ENCODE results near the gene C12orf76.
"Not testable (repeated sequence)": the region's sequence is repeated elsewhere in the genome, so short reads cannot be mapped to it uniquely, and the experiment has no call there.

Gene C12orf76, protein sequence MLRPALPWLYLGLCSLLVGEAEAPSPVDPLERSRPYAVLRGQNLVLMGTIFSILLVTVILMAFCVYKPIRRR

DNA sequence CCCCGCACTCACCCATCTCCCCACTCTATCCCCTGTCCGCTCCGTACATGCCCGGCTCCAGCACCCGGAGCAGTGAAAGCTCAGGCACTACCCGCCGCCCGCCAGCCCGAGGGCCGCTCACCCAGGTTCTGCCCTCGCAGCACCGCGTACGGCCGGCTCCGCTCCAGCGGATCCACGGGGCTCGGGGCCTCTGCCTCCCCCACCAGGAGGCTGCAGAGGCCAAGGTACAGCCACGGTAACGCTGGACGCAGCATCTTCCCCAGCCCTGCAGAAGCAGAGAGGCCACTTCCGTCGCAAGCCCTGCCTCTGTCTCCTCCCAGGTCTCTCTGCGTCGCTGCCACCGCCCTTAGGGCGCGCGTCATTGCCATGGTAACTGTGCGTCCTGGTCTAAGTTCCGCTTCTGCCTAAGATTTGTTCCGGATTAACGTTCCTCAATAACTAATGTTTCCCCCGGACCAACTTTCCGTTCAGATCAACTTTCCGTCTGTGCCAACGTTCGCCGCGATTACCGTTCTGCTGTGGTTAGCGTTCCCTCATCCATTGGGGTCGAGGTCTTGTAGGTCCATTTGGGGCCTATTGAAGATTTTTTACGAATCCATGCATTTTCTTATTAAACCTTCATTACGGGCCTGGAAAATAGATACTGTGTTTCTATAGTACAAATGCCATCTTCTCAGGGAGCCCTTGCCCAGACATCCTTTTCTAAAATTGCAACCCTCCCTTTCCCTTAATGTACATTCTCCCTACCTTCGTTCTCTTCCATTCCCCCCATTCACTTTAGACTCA, at the start of gene C12orf76:
C12orf76 (minus strand) TSS at position 281 of the 786 bp plus-strand sequence; CDS start at position 254, 27 bp downstream.
- peak; percentile 100 for ATAC-seq

DNA sequence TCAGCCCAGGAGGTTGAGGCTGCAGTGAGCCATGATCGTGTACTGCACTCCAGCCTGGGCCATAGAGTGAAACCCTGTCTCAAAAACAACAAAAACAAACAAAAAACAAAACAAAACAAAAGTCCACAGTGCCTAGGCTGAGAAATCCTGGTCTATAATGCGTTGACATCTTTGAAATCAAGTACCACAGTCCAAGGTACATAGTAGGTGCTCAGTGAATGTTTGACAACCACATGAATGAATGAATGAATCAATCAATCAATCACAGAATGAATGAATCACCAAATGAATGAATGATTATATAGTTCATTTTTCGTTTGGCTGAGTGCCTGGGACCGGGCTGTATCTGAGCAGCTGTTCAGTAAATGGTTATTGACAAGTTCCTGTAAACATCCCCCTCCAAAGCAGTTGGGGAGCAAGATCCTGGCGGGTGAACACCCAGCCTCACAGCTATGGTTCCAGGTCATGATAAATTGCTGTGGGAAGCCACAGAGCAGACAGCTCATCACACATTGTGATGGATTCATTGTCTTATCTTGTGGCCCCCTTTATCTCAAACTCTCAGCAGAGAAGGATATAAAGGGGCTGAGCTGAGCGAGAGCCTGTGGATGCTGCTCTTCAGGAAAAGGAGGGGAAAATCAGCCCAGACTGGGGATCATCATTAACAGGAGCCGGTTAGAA, 45.4 kb upstream of the C12orf76 start:
- no peak for ATAC-seq

DNA sequence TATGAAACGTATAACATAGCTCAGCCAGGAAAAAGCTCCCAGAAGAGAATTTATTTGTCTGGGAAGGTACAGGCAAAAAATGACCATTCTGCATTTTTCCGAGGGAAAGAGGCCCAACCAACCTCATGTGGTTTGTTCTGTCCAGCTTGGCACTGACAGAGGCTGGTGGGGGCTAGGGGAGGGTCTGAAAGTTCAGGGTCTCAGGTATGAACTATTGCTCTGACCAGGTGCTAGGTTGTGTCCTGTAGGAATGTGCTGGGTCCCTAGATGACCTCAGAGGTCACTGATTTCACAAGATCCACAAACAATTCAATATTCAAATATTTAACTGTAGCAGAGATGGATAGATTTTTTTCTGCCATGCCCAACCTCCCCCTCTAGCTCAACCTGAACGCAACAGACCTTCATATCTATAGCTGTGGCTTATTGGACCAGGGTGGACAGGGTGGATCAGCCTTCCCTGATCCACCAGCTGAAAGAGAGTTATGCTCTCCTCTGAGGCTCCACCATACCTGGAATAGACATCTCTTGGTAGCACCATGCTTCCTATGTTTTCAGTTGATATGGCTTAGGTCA, 42.9 kb upstream of the C12orf76 start:
- no peak for ATAC-seq

DNA sequence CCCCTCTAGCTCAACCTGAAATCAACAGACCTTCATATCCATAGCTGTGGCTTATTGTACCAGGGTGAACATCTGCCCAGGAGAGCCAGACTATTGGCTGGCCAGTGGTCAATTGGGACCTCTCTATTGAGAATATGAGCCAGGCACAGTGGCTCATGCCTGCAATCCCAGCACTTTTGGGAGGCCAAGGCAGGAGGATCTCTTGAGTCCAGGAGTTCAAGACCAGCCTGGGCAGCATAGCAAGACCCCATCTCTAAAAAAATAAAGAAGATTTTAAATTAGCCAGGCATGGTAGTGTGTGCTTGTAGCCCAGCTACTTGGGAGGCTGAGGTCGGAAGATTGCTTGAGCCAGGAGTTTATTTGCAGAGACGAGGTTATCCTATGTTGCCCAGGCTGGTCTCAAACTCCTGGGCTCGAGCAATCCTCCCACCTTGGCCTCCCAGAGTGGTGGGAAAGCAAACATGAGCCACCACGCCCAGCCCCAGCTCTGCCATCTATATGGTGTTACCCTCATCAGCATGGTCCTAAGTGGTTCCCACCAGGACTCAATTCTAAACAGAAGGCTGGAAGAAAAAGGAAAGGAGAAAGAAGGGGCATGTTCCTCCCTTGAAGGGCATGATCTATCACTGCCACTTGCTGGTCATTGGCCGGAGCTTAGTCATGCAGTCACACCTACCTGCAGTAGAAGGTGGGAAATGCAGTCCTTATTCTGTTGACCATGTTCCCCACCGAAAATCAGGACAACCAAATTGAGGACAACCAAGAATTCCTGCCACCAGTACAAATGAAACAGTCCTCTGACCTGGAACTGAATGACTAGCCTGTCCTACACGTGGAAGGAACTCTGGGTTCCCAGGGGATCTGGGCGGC, 42.2 kb upstream of the C12orf76 start:
- no peak for ATAC-seq

DNA sequence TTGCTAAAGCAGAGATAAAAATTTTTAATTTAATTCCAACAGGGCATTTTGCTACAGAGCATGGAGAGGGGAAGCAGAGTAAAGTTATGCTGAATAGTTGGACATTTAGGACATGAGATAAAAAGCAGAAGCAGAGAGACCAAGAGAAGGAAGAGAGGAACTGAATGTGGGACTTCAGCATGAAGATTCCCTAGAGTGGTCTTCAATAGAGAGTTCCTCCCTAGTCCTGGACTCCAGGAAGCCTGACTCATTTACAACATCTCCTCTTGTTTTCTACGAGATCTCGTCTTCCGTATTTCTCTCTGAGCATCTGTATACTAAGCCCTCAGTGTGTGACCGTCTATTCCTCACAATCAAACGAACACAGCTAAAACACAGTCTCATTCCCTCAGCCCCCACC, 40.6 kb upstream of the C12orf76 start:
- ATAC-seq = no peak

DNA sequence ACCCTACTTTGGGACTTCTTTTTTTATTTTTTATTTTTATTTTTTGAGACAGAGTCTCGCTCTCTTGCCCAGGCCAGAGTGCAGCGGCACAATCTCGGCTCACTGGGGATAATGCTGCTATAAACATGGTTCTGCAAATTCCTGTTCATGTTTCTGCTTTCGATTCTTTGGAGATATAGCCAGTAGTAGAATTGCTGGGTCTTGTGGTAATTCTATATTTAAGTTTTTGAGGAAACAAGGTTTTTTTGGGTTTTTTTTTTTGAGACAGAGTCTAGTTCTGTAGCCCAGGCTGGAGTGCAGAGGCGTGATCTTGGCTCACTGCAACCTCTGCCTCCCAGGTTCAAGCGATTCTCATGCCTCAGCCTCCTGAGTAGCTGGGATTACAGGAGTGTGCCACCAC, 39.9 kb upstream of the C12orf76 start:
- not testable (repeated sequence) for ATAC-seq

DNA sequence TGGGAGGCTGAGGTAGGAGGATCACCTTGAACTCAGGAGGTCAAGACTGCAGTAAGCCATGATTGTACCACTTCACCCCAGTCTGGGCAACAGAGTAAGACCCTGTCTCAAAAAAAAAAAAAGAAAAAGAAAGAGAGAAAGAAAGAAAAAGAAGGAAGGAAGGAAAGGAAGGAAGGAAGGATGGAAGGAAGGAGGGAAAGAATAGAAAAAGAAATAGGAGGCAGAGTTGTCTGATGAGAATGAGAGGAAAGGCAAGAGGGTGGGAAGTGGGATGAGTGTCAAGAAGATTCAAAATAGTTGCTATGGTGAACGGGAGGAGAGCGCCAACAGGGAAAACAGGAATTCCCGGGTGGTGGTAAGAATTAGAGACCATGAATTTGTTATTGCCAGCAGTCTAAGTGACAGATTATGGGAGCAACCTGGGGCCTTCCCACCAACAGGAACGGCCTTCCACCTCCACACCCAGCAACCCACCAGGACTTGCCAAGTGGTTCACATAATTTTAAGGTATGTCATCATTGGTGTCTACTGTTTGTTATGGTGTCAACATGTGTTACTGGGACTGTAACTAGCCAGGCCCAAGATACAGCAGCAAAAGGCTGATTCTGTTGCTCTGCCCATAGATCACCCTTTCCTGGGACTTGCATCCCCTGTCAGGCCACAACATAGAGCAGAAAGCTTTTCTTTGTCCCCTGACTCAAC, 36.1 kb upstream of the C12orf76 start:
- ATAC-seq = no peak

DNA sequence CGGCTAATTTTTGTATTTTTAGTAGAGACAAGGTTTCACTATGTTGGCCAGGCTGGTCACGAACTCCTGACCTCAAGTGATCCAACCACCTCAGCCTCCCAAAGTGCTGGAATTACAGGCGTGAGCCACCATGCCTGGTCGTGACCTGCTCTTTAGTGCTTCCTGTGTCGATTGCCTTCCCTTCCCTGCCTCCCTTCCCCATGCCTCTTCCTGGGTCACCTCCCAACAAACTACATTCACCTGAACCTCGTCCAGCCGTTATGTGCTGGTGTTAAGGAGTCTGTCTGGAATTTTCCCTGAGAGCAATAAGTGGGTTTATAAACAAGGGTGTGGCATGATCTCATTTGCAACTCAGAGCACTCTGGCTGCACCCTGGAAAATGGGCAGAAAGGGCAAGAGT, 32.1 kb upstream of the C12orf76 start:
- no peak for ATAC-seq

DNA sequence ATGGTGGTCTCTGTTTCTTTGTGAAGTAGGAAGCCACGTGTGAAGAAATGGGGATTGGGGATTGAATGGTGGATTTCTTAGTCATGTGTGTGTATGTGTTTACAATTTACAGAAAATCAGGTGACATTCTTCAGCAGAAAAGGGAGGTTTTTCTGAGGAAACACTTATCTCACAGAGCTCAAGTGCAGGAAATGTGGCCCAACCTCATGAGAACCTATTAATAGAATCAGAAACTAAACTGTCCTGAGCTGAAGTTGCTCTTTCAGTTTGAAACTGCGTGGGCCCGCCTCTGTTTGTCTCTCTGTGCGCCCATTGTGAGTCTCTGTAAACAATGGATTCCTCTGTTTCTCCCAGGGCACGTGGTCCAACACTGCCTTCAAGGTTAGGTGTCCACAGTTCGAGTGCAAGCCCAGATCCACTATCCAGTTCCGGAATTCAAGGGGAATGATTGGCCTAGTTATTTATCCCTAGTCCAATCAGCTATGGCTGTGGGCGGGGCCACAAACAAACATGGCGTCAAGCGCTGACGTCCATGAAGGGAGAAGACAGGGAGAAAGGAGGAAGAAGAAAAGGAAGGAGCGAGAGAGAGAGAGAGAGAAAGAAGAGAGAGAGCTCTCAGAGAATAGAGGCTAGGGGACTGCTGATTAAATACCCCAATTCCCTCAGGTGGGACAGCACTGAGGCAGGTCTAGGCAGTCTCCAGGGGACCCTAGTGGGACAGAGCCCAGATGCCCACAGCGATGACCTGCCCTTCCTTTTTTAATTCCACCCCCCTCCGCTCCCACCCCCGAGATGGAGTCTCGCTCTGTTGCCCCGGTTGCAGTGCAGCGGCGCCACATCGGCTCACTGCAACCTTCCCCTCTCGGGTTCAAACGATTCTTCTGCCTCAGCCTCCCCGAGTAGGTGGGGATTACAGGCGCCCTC, 31.4 kb upstream of the C12orf76 start:
- ATAC-seq = peak; percentile 93 to 95

DNA sequence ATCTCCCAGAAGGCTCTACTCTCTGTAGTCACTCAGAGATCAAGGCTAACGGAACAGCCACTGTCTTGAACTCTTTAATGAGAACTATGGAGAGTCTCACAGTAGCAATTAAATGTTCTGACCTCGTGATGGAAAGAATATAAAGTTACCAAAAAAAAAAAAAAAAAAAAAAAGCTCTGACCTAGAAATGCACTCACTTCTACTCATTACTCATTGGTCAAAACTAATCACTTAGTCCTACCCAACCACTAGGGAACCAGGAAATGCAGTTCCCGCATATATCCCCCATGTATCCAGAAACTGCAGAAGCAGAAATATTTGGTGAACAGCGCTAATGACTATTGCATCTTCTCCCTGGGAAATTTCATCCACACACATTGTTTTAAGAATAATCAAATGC, 29.5 kb upstream of the C12orf76 start:
- no peak for ATAC-seq

DNA sequence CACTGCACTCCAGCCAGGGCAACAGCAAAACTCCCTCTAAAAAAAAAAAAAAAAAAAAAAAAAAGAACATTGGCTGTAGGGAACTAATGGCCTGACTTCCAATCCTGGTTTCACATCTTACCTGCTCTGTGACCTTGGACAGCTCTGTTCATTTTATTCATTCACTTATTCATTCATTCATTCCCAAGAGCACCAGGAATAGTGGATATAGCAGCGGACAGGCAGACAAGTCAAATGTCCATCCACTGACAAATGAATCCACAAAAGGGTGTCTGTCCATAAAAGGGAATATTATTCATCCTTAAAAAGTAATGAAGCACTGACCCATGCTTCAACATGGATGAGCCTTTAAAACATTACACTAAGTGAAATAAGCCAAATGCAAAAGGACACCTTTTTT, 27.6 kb upstream of the C12orf76 start:
- ATAC-seq = no peak

DNA sequence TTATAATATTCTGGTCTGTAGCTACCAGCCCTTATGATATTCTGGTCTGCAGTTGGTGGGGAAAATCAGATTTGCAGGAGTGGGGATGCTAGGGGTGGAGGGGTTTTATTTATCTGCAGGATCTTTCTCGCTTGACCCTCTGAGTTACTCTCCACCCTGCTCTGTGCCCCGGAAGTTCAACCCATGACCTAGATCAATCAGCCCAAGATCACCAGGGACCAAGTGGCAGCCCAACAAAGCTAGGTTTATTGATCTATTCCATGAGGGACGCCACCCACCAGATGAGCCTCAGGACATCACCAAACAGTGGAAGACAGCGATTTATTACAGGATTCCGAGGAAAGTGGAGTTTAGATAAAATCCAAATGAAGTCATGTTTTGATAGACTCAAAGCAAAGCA, 25.8 kb upstream of the C12orf76 start:
- ATAC-seq = no peak

DNA sequence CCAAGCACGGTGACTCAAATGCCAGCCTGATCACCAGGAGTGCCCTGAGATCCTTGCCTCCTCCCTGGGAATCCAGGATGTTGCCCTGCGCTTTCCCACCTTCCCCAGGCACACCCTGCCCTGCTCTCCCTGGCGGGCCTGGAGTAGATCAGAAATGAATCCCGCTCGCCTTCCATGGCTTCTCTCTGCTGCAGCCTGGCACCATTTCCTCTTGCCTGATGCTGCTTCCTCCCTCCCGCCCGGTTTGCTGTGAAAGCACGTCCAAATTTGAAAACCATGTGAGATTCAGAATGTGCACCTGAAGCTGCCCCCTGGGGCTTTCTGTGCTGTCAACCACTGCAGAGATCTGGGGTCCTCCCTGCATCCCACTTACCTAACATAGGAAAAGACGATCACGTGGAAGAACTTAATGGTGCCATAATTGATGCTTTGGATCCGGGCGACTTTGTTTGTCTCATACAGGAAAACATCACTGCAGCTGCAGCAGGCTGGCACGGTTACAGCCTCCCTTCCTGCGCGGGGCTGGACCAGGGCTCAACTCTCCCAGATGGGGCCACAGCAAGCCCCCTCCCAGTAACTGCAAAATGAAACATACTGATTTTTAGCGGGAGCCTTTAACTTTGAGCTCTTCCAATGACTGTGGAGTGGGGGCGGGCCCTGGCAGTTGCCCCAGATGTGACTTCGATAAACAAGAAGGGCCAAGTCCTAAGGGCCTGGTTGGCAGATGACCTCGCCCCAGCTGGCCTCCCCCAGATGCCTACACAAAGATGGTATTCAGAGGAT, 24.9 kb upstream of the C12orf76 start:
- ATAC-seq = peak; percentile 51 to 52

DNA sequence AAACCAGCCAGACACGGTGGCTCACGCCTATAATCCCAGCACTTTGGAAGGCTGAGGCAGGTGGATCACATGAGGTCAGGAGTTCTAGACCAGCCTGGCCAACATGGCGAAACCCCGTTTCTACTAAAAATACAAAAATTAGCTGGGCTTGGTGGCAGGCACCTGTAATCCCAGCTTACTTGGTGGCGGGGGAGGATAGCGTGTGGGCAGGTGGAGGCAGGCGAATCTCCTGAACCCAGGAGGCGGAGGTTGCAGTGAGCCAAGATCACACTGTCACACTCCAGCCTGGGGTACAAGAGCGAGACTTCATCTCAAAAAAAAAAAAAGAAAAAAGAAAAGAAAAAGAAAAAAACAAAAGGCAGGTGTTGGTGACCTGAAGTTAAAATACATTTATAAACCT, 24.3 kb upstream of the C12orf76 start:
- not testable (repeated sequence) for ATAC-seq

DNA sequence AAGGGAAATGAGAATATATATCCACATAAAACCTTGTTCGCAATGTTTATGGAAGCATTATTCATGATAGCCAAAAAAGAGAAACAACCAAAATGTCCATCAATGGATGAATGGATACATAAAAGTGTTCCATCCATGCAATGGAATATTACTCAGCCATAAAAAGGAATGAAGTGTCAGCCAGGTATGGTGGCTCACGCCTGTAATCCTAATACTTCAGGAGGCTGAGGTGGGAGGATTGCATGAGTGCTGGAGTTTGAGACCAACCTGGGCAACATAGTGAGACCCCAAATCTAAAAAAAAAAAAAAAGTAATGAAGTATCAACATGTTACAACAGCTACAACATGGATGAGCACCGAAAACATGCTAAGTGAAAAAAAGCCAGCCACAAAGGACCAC, 23.6 kb upstream of the C12orf76 start:
- ATAC-seq = no peak

DNA sequence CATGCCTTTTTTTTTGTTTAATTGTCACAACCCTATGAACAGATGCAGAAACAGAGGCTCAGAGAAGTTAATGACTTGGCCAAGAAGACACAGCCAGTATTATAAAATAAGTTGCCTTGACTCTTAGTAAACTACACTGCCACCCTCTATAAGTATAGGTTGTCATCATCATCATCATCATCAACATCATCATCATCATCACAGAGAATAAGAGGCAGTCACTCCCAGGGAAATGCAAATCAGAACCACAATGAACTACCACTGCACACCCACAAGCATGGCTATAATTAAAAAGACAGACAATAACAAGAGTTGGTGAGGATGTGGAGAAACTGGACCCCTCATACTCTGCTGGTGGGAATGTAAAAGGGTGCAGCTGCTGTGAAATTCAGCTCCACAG, 23.2 kb upstream of the C12orf76 start:
- ATAC-seq = no peak

DNA sequence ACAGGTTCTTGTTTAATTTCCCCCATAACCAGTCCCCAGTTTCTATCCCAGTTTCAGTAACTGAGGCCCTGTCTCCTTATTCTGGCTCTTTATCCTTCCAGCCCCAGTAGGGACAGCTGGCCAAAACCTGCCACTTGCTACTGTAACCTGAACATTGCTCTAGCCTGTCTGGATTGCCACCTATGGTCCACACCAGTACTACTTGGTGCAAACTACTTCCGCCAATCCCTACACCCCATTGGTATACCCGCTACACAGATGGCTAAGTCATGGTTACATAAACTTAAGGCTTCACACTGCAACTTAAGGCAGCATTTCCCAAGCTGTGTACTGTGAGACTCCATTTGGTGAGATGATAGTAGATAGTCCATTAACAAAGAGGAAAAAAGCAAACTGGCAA, 20.3 kb upstream of the C12orf76 start:
- ATAC-seq = no peak

DNA sequence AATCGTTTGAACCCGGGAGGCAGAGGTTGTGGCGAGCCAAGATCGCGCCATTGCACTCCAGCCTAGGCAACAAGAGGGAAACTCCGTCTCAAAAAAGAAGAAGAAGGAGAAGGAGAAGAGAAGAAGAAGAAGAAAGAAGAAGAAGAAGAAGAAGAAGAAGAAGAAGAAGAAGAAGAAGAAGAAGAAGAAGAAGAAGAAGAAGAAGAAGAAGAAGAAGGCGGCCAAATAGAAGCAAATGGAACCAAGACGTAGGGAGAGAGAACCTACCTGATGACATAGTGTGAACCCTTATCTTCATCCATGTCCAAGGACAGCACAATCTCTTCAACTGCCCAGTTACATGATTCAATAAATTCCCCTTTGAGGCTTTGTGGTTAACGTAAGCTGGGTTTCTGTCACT, 19.8 kb upstream of the C12orf76 start:
- not testable (repeated sequence) for ATAC-seq

DNA sequence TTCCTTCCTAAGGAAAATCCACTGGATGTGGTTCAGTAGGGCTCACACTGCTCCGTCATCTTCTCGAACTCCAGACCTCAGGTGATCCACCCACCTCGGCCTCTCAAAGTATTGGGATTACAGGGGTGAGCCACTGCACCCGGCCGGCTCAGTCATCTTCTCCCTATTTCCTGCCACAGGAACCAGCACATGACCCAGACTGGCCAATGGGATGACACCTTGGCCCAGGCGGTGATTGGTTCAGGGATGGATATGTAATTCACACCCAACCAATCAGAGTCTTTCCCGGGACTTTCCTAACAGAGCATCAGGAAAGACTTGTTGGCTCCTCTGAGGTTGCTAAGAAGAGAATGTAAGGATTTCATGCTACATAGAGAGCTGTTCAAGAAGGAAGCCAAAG, 19.2 kb upstream of the C12orf76 start:
- ATAC-seq = no peak

DNA sequence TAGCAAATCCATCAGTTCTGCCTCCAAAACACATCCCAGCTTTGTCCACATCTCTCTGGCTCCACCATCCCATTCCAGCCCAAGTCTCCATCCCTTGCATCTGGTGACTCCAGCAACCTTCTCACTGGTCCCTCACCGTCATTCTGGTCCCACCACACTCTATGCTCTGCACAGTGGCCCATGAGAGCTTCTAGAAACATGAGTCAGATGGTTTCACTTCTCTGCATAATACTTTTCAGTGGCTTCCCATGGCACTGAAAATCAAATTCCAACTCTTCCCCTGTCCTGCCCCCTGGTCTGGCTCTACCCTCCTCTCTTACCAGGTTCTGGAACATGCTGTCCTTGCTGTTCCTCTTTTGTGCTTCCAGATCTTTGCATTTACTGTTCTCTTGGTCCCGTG, 17.2 kb upstream of the C12orf76 start:
- peak in 1 of 2 donors; percentile 53 for ATAC-seq
